HG03565 (cell line): ENCODE results near the gene CHRNB2.
A peak's percentile ranks its signal among the peaks of the same experiment; 100 is the strongest.

ENCODE experiments used
- ATAC-seq: cut with Tn5 transposase; IDR thresholded peaks from one replicate; pipeline ENCODE4 v1.9.1; 2021; ENCODE audit warnings: mild to moderate bottlenecking, moderate library complexity; ENCODE audit not compliant: unreplicated experiment

The CHRNB2 gene

GRCh38 chr1:154608397-154609270 lies 41.1 kb downstream of the CHRNB2 start:
- ATAC-seq = no peak

GRCh38 chr1:154609398-154610380 lies 42.1 kb downstream of the CHRNB2 start:
- ATAC-seq = no peak

GRCh38 chr1:154611150-154611862 lies 43.7 kb downstream of the CHRNB2 start:
- no peak for ATAC-seq

GRCh38 chr1:154614247-154614646 lies 46.7 kb downstream of the CHRNB2 start:
- no peak for ATAC-seq

- no peak for ATAC-seq
Measured at GRCh38 chr1:154614901-154615300, 47.3 kb downstream of the CHRNB2 start.

GRCh38 chr1:154615411-154615810 lies 47.8 kb downstream of the CHRNB2 start:
- ATAC-seq = no peak

GRCh38 chr1:154616659-154617345 lies 49.2 kb downstream of the CHRNB2 start:
- ATAC-seq = no peak

GRCh38 chr1:154619181-154619948 lies 51.8 kb downstream of the CHRNB2 start:
- ATAC-seq = no peak

GRCh38 chr1:154620751-154621150 lies 53.2 kb downstream of the CHRNB2 start:
- no peak for ATAC-seq

- ATAC-seq = no peak
Measured at GRCh38 chr1:154621875-154622274, 54.3 kb downstream of the CHRNB2 start.

GRCh38 chr1:154622503-154623039 lies 55.0 kb downstream of the CHRNB2 start:
- ATAC-seq = no peak

GRCh38 chr1:154623358-154623757 lies 55.8 kb downstream of the CHRNB2 start:
- no peak for ATAC-seq

GRCh38 chr1:154624746-154625643 lies 57.4 kb downstream of the CHRNB2 start:
- ATAC-seq = no peak

GRCh38 chr1:154626456-154627256 lies 59.1 kb downstream of the CHRNB2 start:
- peak; percentile 11 for ATAC-seq

GRCh38 chr1:154627257-154628120 lies 59.9 kb downstream of the CHRNB2 start:
- ATAC-seq = peak; percentile 40

- ATAC-seq = no peak
Measured at GRCh38 chr1:154628121-154628405, 60.5 kb downstream of the CHRNB2 start.
